ENCODE measurements around the gene ITIH2.
"Not testable (repeated sequence)": the region's sequence is repeated elsewhere in the genome, so short reads cannot be mapped to it uniquely, and the experiment has no call there.

Gene ITIH2

GRCh38 chr10:7707858-7708622 is 4.9 kb downstream of the ITIH2 start:
- no peak overlapping the region for H4K91ac ChIP-seq (ENCODE audit: low read depth, low read length)
- no peak overlapping the region for H2BK120ac ChIP-seq (ENCODE audit: insufficient read depth, low read length, poor library complexity)
- H3K4me1 ChIP-seq (ENCODE audit: control insufficient read depth in 1 of 2, insufficient read depth in 2 of 2, low read length in 2 of 2): no peaks in the 10 kb centered on the region
- WGBS (ENCODE audit: extremely low coverage, insufficient coverage, insufficient read length): 100% methylated on average over 1 of the region's 5 CpGs
- H3K23ac ChIP-seq (ENCODE audit: low read length): no peak overlapping the region
- H3K79me2 ChIP-seq (ENCODE audit: control insufficient read depth, insufficient read depth, low read length, poor library complexity): no peaks in the 10 kb centered on the region
- H3K27me3 ChIP-seq (ENCODE audit: insufficient read depth, low read length): no peaks in the 10 kb centered on the region
- no peak overlapping the region for H2BK5ac ChIP-seq (ENCODE audit: low read depth, low read length, poor library complexity)
- H3K4me2 ChIP-seq (ENCODE audit: low read length): no peak overlapping the region
- no peak overlapping the region for H3K4me3 ChIP-seq (ENCODE audit: low read depth, low read length)
- H3K36me3 ChIP-seq (ENCODE audit: control insufficient read depth in 1 of 2, insufficient read depth in 2 of 2, low read length in 2 of 2): no peaks in the 10 kb centered on the region
- H3K79me1 ChIP-seq (ENCODE audit: low read length): no peaks in the 10 kb centered on the region
- no peak for DNase-seq
- H2BK12ac ChIP-seq (ENCODE audit: low read length): no peak overlapping the region
- H3K4ac ChIP-seq (ENCODE audit: low read depth, low read length): no peak overlapping the region
- no peak overlapping the region for H3K9ac ChIP-seq (ENCODE audit: low read length)
- no peaks in the 10 kb centered on the region for H3K9me3 ChIP-seq (ENCODE audit: insufficient read depth, low read depth, low read length)
- H3K27ac ChIP-seq (ENCODE audit: low read depth, low read length): no peak overlapping the region
- H3K14ac ChIP-seq (ENCODE audit: low read length): no peak overlapping the region
- no peak overlapping the region for H4K12ac ChIP-seq (ENCODE audit: low read depth, low read length)
- no peak overlapping the region for H3K18ac ChIP-seq (ENCODE audit: low read length)
- no peak overlapping the region for H2AFZ ChIP-seq (ENCODE audit: insufficient read depth, low read length, poor library complexity)
- no peak overlapping the region for H4K8ac ChIP-seq (ENCODE audit: low read depth, low read length)
- no peak overlapping the region for H2AK5ac ChIP-seq (ENCODE audit: low read length)

DNA sequence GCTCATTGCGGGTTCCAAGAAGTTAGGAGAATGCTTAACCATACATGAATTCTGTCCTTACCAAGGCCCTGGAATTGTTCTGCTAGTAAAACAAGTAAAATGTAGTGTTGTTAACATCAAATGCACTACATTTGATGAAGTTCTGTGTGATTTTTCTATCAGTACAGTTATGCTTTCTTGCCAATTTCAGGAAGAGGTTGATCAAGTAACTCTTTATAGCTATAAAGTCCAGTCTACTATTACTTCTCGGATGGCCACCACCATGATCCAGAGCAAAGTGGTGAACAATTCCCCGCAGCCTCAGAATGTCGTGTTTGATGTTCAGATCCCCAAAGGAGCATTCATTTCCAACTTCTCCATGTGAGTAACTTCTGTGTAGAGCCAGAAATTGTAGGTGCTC is 5.7 kb downstream of the ITIH2 start:
- no peak overlapping the region for H2BK12ac ChIP-seq (ENCODE audit: low read length)

GRCh38 chr10:7710446-7710845 is 7.3 kb downstream of the ITIH2 start:
- no CpG with 5 or more reads among the region's 1 CpG for WGBS (ENCODE audit: extremely low coverage, insufficient coverage, insufficient read length)
- Histone ChIP-seq H2BK5ac (ENCODE audit: low read depth, low read length, poor library complexity) (no peak overlapping the region), H3K4me1 (ENCODE audit: control insufficient read depth in 1 of 2, insufficient read depth in 2 of 2, low read length in 2 of 2) (no peaks in the 10 kb centered on the region), H4K91ac (ENCODE audit: low read depth, low read length) (no peak overlapping the region), H3K4me3 (ENCODE audit: low read depth, low read length) (no peak overlapping the region), H4K8ac (ENCODE audit: low read depth, low read length) (no peak overlapping the region), H3K18ac (ENCODE audit: low read length) (no peak overlapping the region), H4K12ac (ENCODE audit: low read depth, low read length) (no peak overlapping the region), H3K36me3 (ENCODE audit: control insufficient read depth in 1 of 2, insufficient read depth in 2 of 2, low read length in 2 of 2) (no peaks in the 10 kb centered on the region), H3K23ac (ENCODE audit: low read length) (no peak overlapping the region), H3K9me3 (ENCODE audit: insufficient read depth, low read depth, low read length) (no peaks in the 10 kb centered on the region), H3K14ac (ENCODE audit: low read length) (no peak overlapping the region), H2AK5ac (ENCODE audit: low read length) (no peak overlapping the region), H3K27ac (ENCODE audit: low read depth, low read length) (no peak overlapping the region), H2AFZ (ENCODE audit: insufficient read depth, low read length, poor library complexity) (no peak overlapping the region), H2BK120ac (ENCODE audit: insufficient read depth, low read length, poor library complexity) (no peak overlapping the region), H3K9ac (ENCODE audit: low read length) (no peak overlapping the region), H3K79me2 (ENCODE audit: control insufficient read depth, insufficient read depth, low read length, poor library complexity) (no peaks in the 10 kb centered on the region), H3K4me2 (ENCODE audit: low read length) (no peak overlapping the region), H3K27me3 (ENCODE audit: insufficient read depth, low read length) (no peaks in the 10 kb centered on the region), H3K4ac (ENCODE audit: low read depth, low read length) (no peak overlapping the region), H2BK12ac (ENCODE audit: low read length) (no peak overlapping the region), H3K79me1 (ENCODE audit: low read length) (no peaks in the 10 kb centered on the region)
- DNase-seq: no peak

More for the DNA sequence above, 5.7 kb downstream of the ITIH2 start:
- no CpG with 5 or more reads among the region's 4 CpGs for WGBS (ENCODE audit: extremely low coverage, insufficient coverage, insufficient read length)
- Histone ChIP-seq H2BK120ac (ENCODE audit: insufficient read depth, low read length, poor library complexity) (no peak overlapping the region), H3K9ac (ENCODE audit: low read length) (no peak overlapping the region), H3K4ac (ENCODE audit: low read depth, low read length) (no peak overlapping the region), H3K27me3 (ENCODE audit: insufficient read depth, low read length) (no peaks in the 10 kb centered on the region), H2AFZ (ENCODE audit: insufficient read depth, low read length, poor library complexity) (no peak overlapping the region), H4K91ac (ENCODE audit: low read depth, low read length) (no peak overlapping the region), H3K79me2 (ENCODE audit: control insufficient read depth, insufficient read depth, low read length, poor library complexity) (no peaks in the 10 kb centered on the region), H4K12ac (ENCODE audit: low read depth, low read length) (no peak overlapping the region), H3K14ac (ENCODE audit: low read length) (no peak overlapping the region), H2BK5ac (ENCODE audit: low read depth, low read length, poor library complexity) (no peak overlapping the region), H3K4me2 (ENCODE audit: low read length) (no peak overlapping the region), H3K23ac (ENCODE audit: low read length) (no peak overlapping the region), H2AK5ac (ENCODE audit: low read length) (no peak overlapping the region), H3K4me3 (ENCODE audit: low read depth, low read length) (no peak overlapping the region), H3K9me3 (ENCODE audit: insufficient read depth, low read depth, low read length) (no peaks in the 10 kb centered on the region), H3K27ac (ENCODE audit: low read depth, low read length) (no peak overlapping the region), H3K79me1 (ENCODE audit: low read length) (no peaks in the 10 kb centered on the region), H3K36me3 (ENCODE audit: control insufficient read depth in 1 of 2, insufficient read depth in 2 of 2, low read length in 2 of 2) (no peaks in the 10 kb centered on the region), H3K4me1 (ENCODE audit: control insufficient read depth in 1 of 2, insufficient read depth in 2 of 2, low read length in 2 of 2) (no peaks in the 10 kb centered on the region), H4K8ac (ENCODE audit: low read depth, low read length) (no peak overlapping the region), H3K18ac (ENCODE audit: low read length) (no peak overlapping the region)
- no peak for DNase-seq

DNA sequence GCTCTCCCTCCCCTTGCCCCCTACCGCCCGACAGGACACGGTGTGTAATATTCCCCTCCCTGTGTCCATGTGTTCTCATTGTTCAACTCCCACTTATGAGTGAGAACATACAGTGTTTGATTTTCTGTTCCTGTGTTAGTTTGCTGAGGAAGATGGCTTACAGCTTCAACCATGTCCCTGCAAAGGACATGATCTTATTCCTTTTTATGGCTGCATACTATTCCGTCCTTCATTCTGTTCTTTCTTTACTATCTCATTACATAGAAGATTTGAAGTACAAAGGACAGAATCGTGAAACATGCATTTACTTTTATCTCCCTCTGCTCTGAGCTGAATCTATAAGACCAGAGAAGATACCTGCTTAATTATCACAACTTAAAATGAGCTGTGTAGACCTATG is 8.0 kb downstream of the ITIH2 start:
- H4K12ac ChIP-seq (ENCODE audit: low read depth, low read length); H2BK12ac ChIP-seq (ENCODE audit: low read length); H2BK5ac ChIP-seq (ENCODE audit: low read depth, low read length, poor library complexity); H4K8ac ChIP-seq (ENCODE audit: low read depth, low read length); H3K4me1 ChIP-seq (ENCODE audit: control insufficient read depth in 1 of 2, insufficient read depth in 2 of 2, low read length in 2 of 2); H4K91ac ChIP-seq (ENCODE audit: low read depth, low read length); H3K27me3 ChIP-seq (ENCODE audit: insufficient read depth, low read length); H3K9me3 ChIP-seq (ENCODE audit: insufficient read depth, low read depth, low read length); H3K79me1 ChIP-seq (ENCODE audit: low read length); H3K4ac ChIP-seq (ENCODE audit: low read depth, low read length); H3K4me3 ChIP-seq (ENCODE audit: low read depth, low read length); H3K18ac ChIP-seq (ENCODE audit: low read length); H2AFZ ChIP-seq (ENCODE audit: insufficient read depth, low read length, poor library complexity); H3K9ac ChIP-seq (ENCODE audit: low read length); H3K27ac ChIP-seq (ENCODE audit: low read depth, low read length); H3K14ac ChIP-seq (ENCODE audit: low read length); H3K79me2 ChIP-seq (ENCODE audit: control insufficient read depth, insufficient read depth, low read length, poor library complexity); DNase-seq; H2AK5ac ChIP-seq (ENCODE audit: low read length); H3K36me3 ChIP-seq (ENCODE audit: control insufficient read depth in 1 of 2, insufficient read depth in 2 of 2, low read length in 2 of 2); H3K23ac ChIP-seq (ENCODE audit: low read length); H3K4me2 ChIP-seq (ENCODE audit: low read length); H2BK120ac ChIP-seq (ENCODE audit: insufficient read depth, low read length, poor library complexity): not testable (repeated sequence)
- WGBS (ENCODE audit: extremely low coverage, insufficient coverage, insufficient read length): no CpG with 5 or more reads among the region's 5 CpGs
